ENCODE measurements around the gene PIGR.

PIGR gene

GRCh38 chr1:206895837-206896242 is 50.4 kb downstream of the PIGR start:
- no peaks in the 10 kb centered on the region for H3K27me3 ChIP-seq (ENCODE audit: insufficient read depth, low read length, poor library complexity)
- TF ChIP-seq CTCF (IDR thresholded peaks at IDR 0.05; ENCODE audit: borderline replicate concordance, extremely low read depth, low read length, poor library complexity, severe bottlenecking) (no peak), EZH2 (IDR thresholded peaks at IDR 0.05; ENCODE audit: borderline replicate concordance, low read depth, low read length, severe bottlenecking) (no peak)
- no peak overlapping the region for H3K9ac ChIP-seq (ENCODE audit: low read depth, low read length)
- no peak overlapping the region for H2AFZ ChIP-seq (ENCODE audit: low read depth, low read length)
- no peaks in the 10 kb centered on the region for H4K20me1 ChIP-seq (ENCODE audit: insufficient read depth, low read length)
- H3K79me2 ChIP-seq (ENCODE audit: insufficient read depth, low read length) = no peaks in the 10 kb centered on the region
- H3K4me1 ChIP-seq (ENCODE audit: insufficient read depth, low read length) = peaks cover 3% of the 10 kb centered on the region
- DNase-seq = no peak
- H3K27ac ChIP-seq (ENCODE audit: low read length) = no peak overlapping the region
- no peak overlapping the region for H3K4me2 ChIP-seq (ENCODE audit: insufficient read depth, low read length)
- no peaks in the 10 kb centered on the region for H3K36me3 ChIP-seq (ENCODE audit: insufficient read depth, low read length)
- H3K4me3 ChIP-seq (ENCODE audit: low read depth in 1 of 2, low read length in 2 of 2) = no peak overlapping the region
- no peak for ATAC-seq (ENCODE audit: insufficient read depth, low read depth)
- no peaks in the 10 kb centered on the region for H3K9me3 ChIP-seq (ENCODE audit: insufficient read depth, low read length, severe bottlenecking)

- DNase-seq = no peak
- Histone ChIP-seq H3K9me3 (ENCODE audit: insufficient read depth, low read length, severe bottlenecking) (no peaks in the 10 kb centered on the region), H2AFZ (ENCODE audit: low read depth, low read length) (no peak overlapping the region), H3K9ac (ENCODE audit: low read depth, low read length) (no peak overlapping the region), H4K20me1 (ENCODE audit: insufficient read depth, low read length) (no peaks in the 10 kb centered on the region), H3K36me3 (ENCODE audit: insufficient read depth, low read length) (no peaks in the 10 kb centered on the region), H3K27me3 (ENCODE audit: insufficient read depth, low read length, poor library complexity) (no peaks in the 10 kb centered on the region), H3K4me2 (ENCODE audit: insufficient read depth, low read length) (no peak overlapping the region), H3K4me3 (ENCODE audit: low read depth in 1 of 2, low read length in 2 of 2) (no peak overlapping the region), H3K27ac (ENCODE audit: low read length) (no peak overlapping the region), H3K79me2 (ENCODE audit: insufficient read depth, low read length) (no peaks in the 10 kb centered on the region), H3K4me1 (ENCODE audit: insufficient read depth, low read length) (peaks cover 8% of the 10 kb centered on the region)
- no peak for TF ChIP-seq EZH2 (IDR thresholded peaks at IDR 0.05; ENCODE audit: borderline replicate concordance, low read depth, low read length, severe bottlenecking)
- no peak for ATAC-seq (ENCODE audit: insufficient read depth, low read depth)
Measured at GRCh38 chr1:206895325-206895724, 50.9 kb downstream of the PIGR start.

GRCh38 chr1:206893380-206893779 is 52.9 kb downstream of the PIGR start:
- no peak for TF ChIP-seq EZH2 (IDR thresholded peaks at IDR 0.05; ENCODE audit: borderline replicate concordance, low read depth, low read length, severe bottlenecking)
- TF ChIP-seq CTCF (IDR thresholded peaks at IDR 0.05; ENCODE audit: borderline replicate concordance, extremely low read depth, low read length, poor library complexity, severe bottlenecking) = no peak
- no peaks in the 10 kb centered on the region for H3K36me3 ChIP-seq (ENCODE audit: insufficient read depth, low read length)
- no peak overlapping the region for H3K9ac ChIP-seq (ENCODE audit: low read depth, low read length)
- ATAC-seq (ENCODE audit: insufficient read depth, low read depth) (no peak), DNase-seq (no peak)
- no peaks in the 10 kb centered on the region for H3K9me3 ChIP-seq (ENCODE audit: insufficient read depth, low read length, severe bottlenecking)
- H3K4me1 ChIP-seq (ENCODE audit: insufficient read depth, low read length) = peaks cover 8% of the 10 kb centered on the region
- no peaks in the 10 kb centered on the region for H4K20me1 ChIP-seq (ENCODE audit: insufficient read depth, low read length)
- H3K79me2 ChIP-seq (ENCODE audit: insufficient read depth, low read length) = no peaks in the 10 kb centered on the region
- no peaks in the 10 kb centered on the region for H3K27me3 ChIP-seq (ENCODE audit: insufficient read depth, low read length, poor library complexity)
- H3K4me3 ChIP-seq (ENCODE audit: low read depth in 1 of 2, low read length in 2 of 2) = no peak overlapping the region
- no peak overlapping the region for H3K27ac ChIP-seq (ENCODE audit: low read length)
- H2AFZ ChIP-seq (ENCODE audit: low read depth, low read length) = no peak overlapping the region
- no peak overlapping the region for H3K4me2 ChIP-seq (ENCODE audit: insufficient read depth, low read length)

- DNase-seq = no peak
- no peak overlapping the region for H3K27ac ChIP-seq (ENCODE audit: low read length)
Measured at GRCh38 chr1:206892351-206892984, 53.8 kb downstream of the PIGR start.

More at GRCh38 chr1:206892351-206892984, 53.8 kb downstream of the PIGR start:
- no peaks in the 10 kb centered on the region for H4K20me1 ChIP-seq (ENCODE audit: insufficient read depth, low read length)
- ATAC-seq (ENCODE audit: insufficient read depth, low read depth) = no peak
- H3K9ac ChIP-seq (ENCODE audit: low read depth, low read length) = no peak overlapping the region
- no peak overlapping the region for H3K4me3 ChIP-seq (ENCODE audit: low read depth in 1 of 2, low read length in 2 of 2)
- H3K4me2 ChIP-seq (ENCODE audit: insufficient read depth, low read length) = no peak overlapping the region
- no peaks in the 10 kb centered on the region for H3K27me3 ChIP-seq (ENCODE audit: insufficient read depth, low read length, poor library complexity)
- no peak overlapping the region for H2AFZ ChIP-seq (ENCODE audit: low read depth, low read length)
- no peaks in the 10 kb centered on the region for H3K79me2 ChIP-seq (ENCODE audit: insufficient read depth, low read length)
- H3K4me1 ChIP-seq (ENCODE audit: insufficient read depth, low read length) = peaks cover 8% of the 10 kb centered on the region
- no peaks in the 10 kb centered on the region for H3K36me3 ChIP-seq (ENCODE audit: insufficient read depth, low read length)
- TF ChIP-seq CTCF (IDR thresholded peaks at IDR 0.05; ENCODE audit: borderline replicate concordance, extremely low read depth, low read length, poor library complexity, severe bottlenecking) = no peak
- no peak for TF ChIP-seq EZH2 (IDR thresholded peaks at IDR 0.05; ENCODE audit: borderline replicate concordance, low read depth, low read length, severe bottlenecking)
- H3K9me3 ChIP-seq (ENCODE audit: insufficient read depth, low read length, severe bottlenecking) = no peaks in the 10 kb centered on the region

All from DND-41 (cell line).